TTC549 (cell line): ENCODE data around the gene SBK1.
"Not testable (repeated sequence)": the region's sequence is repeated elsewhere in the genome, so short reads cannot be mapped to it uniquely, and the experiment has no call there.

ENCODE experiments used
- FAIRE-seq: peaks from 2 replicates; lab custom pipeline; 2012; peaks lifted over from hg19 to GRCh38; lab: Jason Lieb, UNC

Gene SBK1

GRCh38 chr16:28308794-28309584, 16.7 kb downstream of the SBK1 start:
- FAIRE-seq = no peak

GRCh38 chr16:28309811-28310311, 17.5 kb downstream of the SBK1 start:
- no peak for FAIRE-seq

- no peak for FAIRE-seq
Observed at GRCh38 chr16:28310796-28311195, 18.5 kb downstream of the SBK1 start.

- no peak for FAIRE-seq
Observed at GRCh38 chr16:28311413-28311812, 19.1 kb downstream of the SBK1 start.

GRCh38 chr16:28311913-28312312, 19.6 kb downstream of the SBK1 start:
- FAIRE-seq = no peak

GRCh38 chr16:28312327-28312726, 20.0 kb downstream of the SBK1 start:
- no peak for FAIRE-seq

- FAIRE-seq = no peak
Observed at GRCh38 chr16:28313587-28313986, 21.3 kb downstream of the SBK1 start.

GRCh38 chr16:28316054-28316453, 23.7 kb downstream of the SBK1 start:
- FAIRE-seq = no peak

- no peak for FAIRE-seq
Observed at GRCh38 chr16:28317040-28317880, 24.9 kb downstream of the SBK1 start.

GRCh38 chr16:28318042-28318744, 25.9 kb downstream of the SBK1 start:
- no peak for FAIRE-seq

GRCh38 chr16:28319476-28320022, 27.2 kb downstream of the SBK1 start:
- FAIRE-seq = no peak

- no peak for FAIRE-seq
Observed at GRCh38 chr16:28320023-28320561, 27.8 kb downstream of the SBK1 start.

- no peak for FAIRE-seq
Observed at GRCh38 chr16:28320741-28321140, 28.4 kb downstream of the SBK1 start.

GRCh38 chr16:28321700-28322411, 29.5 kb downstream of the SBK1 start:
- FAIRE-seq = no peak

GRCh38 chr16:28324235-28324886, 32.0 kb downstream of the SBK1 start:
- FAIRE-seq = no peak

GRCh38 chr16:28324887-28325279, 32.6 kb downstream of the SBK1 start:
- no peak for FAIRE-seq

GRCh38 chr16:28326881-28327610, 34.7 kb downstream of the SBK1 start:
- no peak for FAIRE-seq

GRCh38 chr16:28330232-28330631, 37.9 kb downstream of the SBK1 start:
- FAIRE-seq = not testable (repeated sequence)

- not testable (repeated sequence) for FAIRE-seq
Observed at GRCh38 chr16:28330981-28331380, 38.7 kb downstream of the SBK1 start.

GRCh38 chr16:28332632-28333031, 40.3 kb downstream of the SBK1 start:
- FAIRE-seq = not testable (repeated sequence)
